Heart right ventricle (tissue), 16 donors: ENCODE data around the gene HHIPL1. TPM values are rescaled to one million over a fixed set of nuclear protein-coding genes. Genes with fewer than 3 reads are reported as not detected.

Experiments used
- ATAC-seq, 8 donors: fragments of 200-7000 bp; cut with Tn5 transposase; one replicate each; pipeline ENCODE4 v1.9.1; 2020; ENCODE audit warnings: mild to moderate bottlenecking in 8 of 8, moderate library complexity in 8 of 8, moderate number of reproducible peaks in 1 of 8
- DNase-seq, 2 donors: peaks; one replicate each; pipeline ENCODE4 v3.0.0-alpha.2; 2020
- H3K27ac ChIP-seq, 10 donors: fragments of 200-600 bp; sonication (generic) in 2 of 10; one replicate each; pipeline versions ENCODE4 v1.5.0 to v1.8.0; 2020 to 2022; ENCODE audit warnings: mild to moderate bottlenecking in 3 of 10
- H3K27me3 ChIP-seq, 7 donors: fragments of 200-600 bp; one replicate each; pipeline ENCODE4 v1.8.0; 2021 to 2022; ENCODE audit warnings: mild to moderate bottlenecking in 2 of 7
- H3K36me3 ChIP-seq, 9 donors: fragments of 200-600 bp; sonication (generic) in 1 of 9; one replicate each; pipeline versions ENCODE4 v1.5.0 to v1.8.0; 2020 to 2022; ENCODE audit warnings: mild to moderate bottlenecking in 2 of 9
- H3K4me1 ChIP-seq, 9 donors: fragments of 200-600 bp; sonication (generic) in 1 of 9; one replicate each; pipeline versions ENCODE4 v1.5.0 to v1.8.0; 2020 to 2022; ENCODE audit warnings: mild to moderate bottlenecking in 4 of 9
- H3K4me3 ChIP-seq, 10 donors: fragments of 200-600 bp; sonication (generic) in 2 of 10; one replicate each; pipeline versions ENCODE4 v1.5.0 to v1.8.0; 2020 to 2022; ENCODE audit warnings: mild to moderate bottlenecking in 7 of 10, moderate library complexity in 2 of 10
- H3K9me3 ChIP-seq, 11 donors: fragments of 200-600 bp in 10 of 11; sonication (generic) in 2 of 11; one replicate each; pipeline versions ENCODE4 v1.5.0 to v1.8.0; 2013 to 2022; ENCODE audit warnings: mild to moderate bottlenecking in 2 of 11, control low read depth in 1 of 11, moderate library complexity in 1 of 11
- WGBS, 2 donors: extraction: QIAGEN DNeasy Blood & Tissue Kit; methylation state at CpG; one replicate each; pipeline ENCODE4 v1.1.7; 2013; ENCODE audit warnings: inconsistent platforms in 1 of 2; 5-methylcytosine and 5-hydroxymethylcytosine counted together
- intact Hi-C, 10 donors: fragments of 100-400 bp; cut with DNase I; formaldehyde crosslinking; loops; one replicate each; pipeline versions ENCODE4 v1.11.1 to v1.14.2; 2022
- polyA plus RNA-seq, 2 donors: library from polyadenylated mRNA; stranded (reverse); fragments of 200-250 nt; gene quantifications; one replicate each; pipeline ENCODE4 v1.2.3, GENCODE V29; 2013
- total RNA-seq, 10 donors: library from RNA; stranded (reverse); fragmentation: NEBNext Ultra II Directional in 3 of 10; extraction: Animal tissue kit (Norgen Biotek cat#: 25700) in 3 of 10; gene quantifications; one replicate each; pipeline versions ENCODE4 v1.2.1 to v1.2.4, GENCODE V29; 2021 to 2023
- TF ChIP-seq, protein P1 (sequence below), 9 donors: fragments of 200-600 bp; sonication (generic) in 2 of 9; IDR thresholded peaks; one replicate each; pipeline versions ENCODE4 v1.5.0 to v1.8.0; 2021 to 2022; ENCODE audit warnings: antibody characterized with exemption in 9 of 9, mild to moderate bottlenecking in 5 of 9, moderate library complexity in 1 of 9
- donor health status: Arrhythmogenic right ventricular cardiomyopathy.
- donor health status: ischemic (EF 13 %, LVEDD 7.1; RV severe dilation, severe dysfunction).
- donor health status: healthy with polysubstance abuse.
- donor health status: DM: no; HTN: yes; CAD: no.
- donor health status: DM: no; HTN: no; CAD: no.
- donor health status: ischemic (EF 25% LVEDD 6.9; RV normal size, moderate dysfunction).
- donor health status: ischemic (EF 25% LVEDD 5.7; RV mildly dilated, moderate dysfunction).
- donor health status: healthy.
- donor health status: DM: yes; HTN: yes; CAD: no.
- donor health status: Ischemic cardiomyopathy.
- donor health status: ischemic (EF 35%, LVEDD 5.7; RV mildly dilated, moderate dysfunction).
- donor health status: nonischemic (EF 11% LVEDD 7.7; RV severe dilation, severe dysfunction).
- donor health status: DM: yes; HTN: yes; CAD: no.
- donor health status: PGD.
- donor health status: ischemic (EF 29% LVEDD 5.4; RV normal size, mild dysfunction).
- donor health status: nonischemic (EF 23%, LVEDD 6.1; RV moderate dilation, normal function).

Gene HHIPL1
- total and polyA plus RNA-seq, 12 donors = 0.55 to 2.2 (median 1.2) TPM

DNA sequence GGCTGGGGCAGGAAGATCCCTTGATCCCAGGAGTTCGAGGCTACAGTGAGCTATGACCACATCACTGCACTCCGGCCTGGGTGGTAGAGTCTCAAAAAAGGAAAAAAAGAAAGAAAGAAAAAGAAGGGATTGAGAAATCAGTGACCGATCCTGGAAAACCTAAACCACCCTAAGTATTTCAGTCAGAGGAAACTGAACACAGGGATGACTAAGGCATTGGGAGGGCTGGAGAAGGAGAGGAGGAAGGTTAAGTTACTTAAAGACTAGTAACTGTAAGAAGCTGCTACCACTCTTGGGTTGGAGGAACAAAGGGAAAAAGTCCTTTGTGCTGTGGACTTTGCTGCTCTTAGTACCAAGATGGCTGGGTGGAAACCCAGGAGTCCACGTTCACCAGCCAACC, 10.6 kb downstream of the HHIPL1 start:
- WGBS, 2 donors = 94 to 99% methylated on average over 4 of the region's 4 CpGs
- H3K4me1 ChIP-seq = peaks cover 0 to 6% (median 0%) of the 10 kb centered on the region in 9 donors
- intact Hi-C loops = no loop called here
- peaks cover 5 to 34% (median 20%) of the 10 kb centered on the region in 7 donors for H3K27me3 ChIP-seq
- H3K27ac ChIP-seq = no peak overlapping the region
- H3K36me3 ChIP-seq = peaks cover 0 to 12% (median 0%) of the 10 kb centered on the region in 9 donors
- no peak overlapping the region for H3K4me3 ChIP-seq
- H3K9me3 ChIP-seq = no peaks in the 10 kb centered on the region
- ATAC-seq = no peak
- DNase-seq = no peak
- TF ChIP-seq, protein P1, sequence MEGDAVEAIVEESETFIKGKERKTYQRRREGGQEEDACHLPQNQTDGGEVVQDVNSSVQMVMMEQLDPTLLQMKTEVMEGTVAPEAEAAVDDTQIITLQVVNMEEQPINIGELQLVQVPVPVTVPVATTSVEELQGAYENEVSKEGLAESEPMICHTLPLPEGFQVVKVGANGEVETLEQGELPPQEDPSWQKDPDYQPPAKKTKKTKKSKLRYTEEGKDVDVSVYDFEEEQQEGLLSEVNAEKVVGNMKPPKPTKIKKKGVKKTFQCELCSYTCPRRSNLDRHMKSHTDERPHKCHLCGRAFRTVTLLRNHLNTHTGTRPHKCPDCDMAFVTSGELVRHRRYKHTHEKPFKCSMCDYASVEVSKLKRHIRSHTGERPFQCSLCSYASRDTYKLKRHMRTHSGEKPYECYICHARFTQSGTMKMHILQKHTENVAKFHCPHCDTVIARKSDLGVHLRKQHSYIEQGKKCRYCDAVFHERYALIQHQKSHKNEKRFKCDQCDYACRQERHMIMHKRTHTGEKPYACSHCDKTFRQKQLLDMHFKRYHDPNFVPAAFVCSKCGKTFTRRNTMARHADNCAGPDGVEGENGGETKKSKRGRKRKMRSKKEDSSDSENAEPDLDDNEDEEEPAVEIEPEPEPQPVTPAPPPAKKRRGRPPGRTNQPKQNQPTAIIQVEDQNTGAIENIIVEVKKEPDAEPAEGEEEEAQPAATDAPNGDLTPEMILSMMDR (IDR thresholded peaks at IDR 0.05) = no peak

DNA sequence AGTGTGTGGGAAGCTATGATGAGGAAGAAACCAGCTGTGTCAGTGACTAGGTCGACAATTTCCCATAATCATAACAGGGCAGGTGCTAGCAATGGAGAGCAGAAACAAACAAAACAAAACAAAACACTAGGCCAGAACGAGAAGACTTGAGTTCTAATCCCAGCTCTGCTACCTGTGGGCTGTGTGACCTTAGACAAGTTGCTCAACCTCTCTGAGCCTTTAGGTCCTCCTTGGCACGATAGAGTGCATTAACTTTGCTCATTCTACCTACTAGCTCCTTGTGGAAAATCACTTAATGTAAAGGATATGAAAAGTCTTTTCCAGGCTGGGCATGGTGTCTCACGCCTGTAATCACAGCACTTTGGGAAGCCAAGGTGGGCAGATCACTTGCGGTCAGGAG, 11.2 kb downstream of the HHIPL1 start:
- TF ChIP-seq, protein P1 (IDR thresholded peaks at IDR 0.05) = no peak
- ATAC-seq (no peak), DNase-seq (no peak)
- 90 to 91% methylated on average over 5 of the region's 5 CpGs for WGBS, 2 donors
- Histone ChIP-seq H3K27ac (no peak overlapping the region), H3K9me3 (no peaks in the 10 kb centered on the region), H3K4me3 (no peak overlapping the region), H3K27me3 (peaks cover 5 to 41% (median 23%) of the 10 kb centered on the region in 7 donors), H3K4me1 (peaks cover 0 to 6% (median 0%) of the 10 kb centered on the region in 9 donors), H3K36me3 (peaks cover 0 to 15% (median 0%) of the 10 kb centered on the region in 9 donors)
- intact Hi-C loops = no loop called here

GRCh38 chr14:99657645-99658155, 12.8 kb downstream of the HHIPL1 start:
- H3K9me3 ChIP-seq = no peaks in the 10 kb centered on the region
- intact Hi-C loops = no loop called here
- no peak overlapping the region for H3K4me3 ChIP-seq
- TF ChIP-seq, protein P1 (IDR thresholded peaks at IDR 0.05) = no peak
- DNase-seq = no peak
- ATAC-seq = no peak
- H3K4me1 ChIP-seq = peaks cover 0 to 6% (median 0%) of the 10 kb centered on the region in 9 donors
- H3K27me3 ChIP-seq = peaks cover 5 to 49% (median 23%) of the 10 kb centered on the region in 7 donors
- H3K27ac ChIP-seq = no peak overlapping the region
- peaks cover 0 to 24% (median 0%) of the 10 kb centered on the region in 9 donors for H3K36me3 ChIP-seq
- WGBS, 2 donors = 42 to 44% methylated on average over 1 of the region's 1 CpG

- Histone ChIP-seq H3K27ac (no peak overlapping the region), H3K9me3 (no peaks in the 10 kb centered on the region), H3K36me3 (peaks cover 0 to 27% (median 0%) of the 10 kb centered on the region in 9 donors), H3K27me3 (peaks cover 5 to 49% (median 23%) of the 10 kb centered on the region in 7 donors), H3K4me3 (no peak overlapping the region), H3K4me1 (peaks cover 0 to 6% (median 0%) of the 10 kb centered on the region in 9 donors)
- WGBS, 2 donors = 58 to 65% methylated on average over 15 of the region's 15 CpGs
- DNase-seq = no peak
- intact Hi-C loops = no loop called here
- TF ChIP-seq, protein P1 (IDR thresholded peaks at IDR 0.05) = no peak
- ATAC-seq = no peak
These were observed 13.4 kb downstream of the HHIPL1 start for GRCh38 chr14:99658218-99658845.
